HepG2 (cell line): ENCODE data around the gene PRKCD.

ENCODE experiments used
- CTCF ChIP-seq: sonication (generic); formaldehyde crosslinking; IDR thresholded peaks from 2 replicates; pipeline ENCODE4 v1.5.0; 2020; ENCODE audit warnings: mild to moderate bottlenecking, missing genetic modification reagents, moderate library complexity
- ZBTB21 ChIP-seq: sonication (generic); formaldehyde crosslinking; IDR thresholded peaks from 2 replicates; pipeline ENCODE4 v1.4.0; 2020; ENCODE audit warnings: missing genetic modification reagents
- ZNF24 ChIP-seq: fragments of 450-650 bp; IDR thresholded peaks from 2 replicates; pipeline ENCODE4 v1.6.1; 2017; ENCODE audit warnings: antibody characterized with exemption, mild to moderate bottlenecking

GRCh38 chr3:53122255-53122932 lies 38.6 kb upstream of the PRKCD start:
- TF ChIP-seq CTCF, result no peak
- TF ChIP-seq ZBTB21 (CRISPR knock-in tag), result no peak
- no peak for TF ChIP-seq ZNF24
